Endothelial cell of umbilical vein (primary cell): ENCODE measurements around the gene SLC6A7. TPM values are rescaled to one million over a fixed set of nuclear protein-coding genes. Genes with fewer than 3 reads are reported as not detected.

ENCODE experiments used
- BruUV-seq: library from RNA; stranded (reverse); fragments of 400-500 nt; replicated peaks from 2 replicates; lab custom pipeline; 2021; lab: Mats Ljungman, UMichigan
- CTCF ChIA-PET: fragments of 300-600, 350-600 bp; sonication (Branson Sonifier 250); formaldehyde crosslinking; loops from one replicate; lab custom pipeline; 2021; ENCODE audit warnings: antibody characterized with exemption, inconsistent platforms; lab: Charles Lee
- POLR2A ChIA-PET: fragments of 300-600, 350-600 bp; sonication (Branson Sonifier 250); formaldehyde crosslinking; loops from one replicate; lab custom pipeline; 2021; ENCODE audit warnings: antibody characterized with exemption, inconsistent platforms; lab: Charles Lee
- DNase-seq: peaks from one replicate; pipeline ENCODE4 v3.0.0-alpha.2; 2011; ENCODE audit warnings: low read depth, low spot score
- FAIRE-seq: peaks from 2 replicates; lab custom pipeline; 2011; peaks lifted over from hg19 to GRCh38; lab: Jason Lieb, UNC
- H2AFZ ChIP-seq: 2 replicates; pipeline ENCODE4 v1.6.0; 2012; ENCODE audit warnings: low read depth, low read length, control low read depth, inconsistent platforms
- H3K27ac ChIP-seq: 2 replicates; pipeline ENCODE4 v1.5.1; 2011; ENCODE audit warnings: low read depth, mild to moderate bottlenecking, control low read depth, low read length, moderate library complexity; ENCODE audit not compliant: insufficient read depth
- H3K27me3 ChIP-seq, 2 experiments: 2 replicates each; pipeline versions ENCODE4 v1.6.0 to v1.6.1; 2011; ENCODE audit warnings: low read length in 2 of 2, mixed read lengths in 1 of 2; ENCODE audit not compliant: control insufficient read depth in 2 of 2, insufficient read depth in 2 of 2
- H3K36me3 ChIP-seq, 2 experiments: 2 replicates in 1 of 2; 3 replicates in 1 of 2; pipeline ENCODE4 v1.5.1; 2011; ENCODE audit warnings: low read length in 2 of 2, mild to moderate bottlenecking in 1 of 2, moderate library complexity in 1 of 2; ENCODE audit not compliant: control insufficient read depth in 2 of 2, insufficient read depth in 2 of 2; ENCODE audit errors: extremely low read depth in 1 of 2
- H3K4me1 ChIP-seq: 3 replicates; pipeline ENCODE4 v1.5.1; 2011; ENCODE audit warnings: mild to moderate bottlenecking, low read length; ENCODE audit not compliant: control insufficient read depth, insufficient read depth; ENCODE audit errors: extremely low read depth
- H3K4me2 ChIP-seq: 2 replicates; pipeline ENCODE4 v1.6.1; 2011; ENCODE audit warnings: low read length, control low read depth, mixed read lengths; ENCODE audit not compliant: insufficient read depth
- H3K4me3 ChIP-seq, 3 experiments: fragments of 200-600 bp in 1 of 3; sonication (generic), shearing (Covaris generic) in 1 of 3; replicated peaks in 1 of 3; 2 replicates each; pipeline ENCODE4 v1.5.1; 2011 to 2016; ENCODE audit warnings: control low read depth in 3 of 3, low read length in 3 of 3, mild to moderate bottlenecking in 2 of 3, inconsistent platforms in 1 of 3, low read depth in 1 of 3, moderate library complexity in 1 of 3; ENCODE audit not compliant: insufficient read depth in 1 of 3
- H3K79me2 ChIP-seq: 2 replicates; pipeline ENCODE4 v1.6.0; 2012; ENCODE audit warnings: low read length, inconsistent platforms; ENCODE audit not compliant: control insufficient read depth, insufficient read depth
- H3K9ac ChIP-seq: replicated peaks from 2 replicates; pipeline ENCODE3; 2011; ENCODE audit warnings: low read length, control low read depth; ENCODE audit not compliant: insufficient read depth; ENCODE audit errors: extremely low read depth
- H3K9me1 ChIP-seq: replicated peaks from 3 replicates; pipeline ENCODE4 v1.6.0; 2011; ENCODE audit warnings: mild to moderate bottlenecking, low read length; ENCODE audit not compliant: control insufficient read depth, insufficient read depth; ENCODE audit errors: extremely low read depth
- H3K9me3 ChIP-seq: replicated peaks from 2 replicates; pipeline ENCODE4 v1.5.1; 2012; ENCODE audit warnings: low read length, inconsistent platforms; ENCODE audit not compliant: control insufficient read depth, insufficient read depth
- H4K20me1 ChIP-seq: replicated peaks from 2 replicates; pipeline ENCODE3; 2011; ENCODE audit warnings: mild to moderate bottlenecking, low read length; ENCODE audit not compliant: control insufficient read depth, insufficient read depth; ENCODE audit errors: extremely low read depth
- CTCF ChIP-seq, 2 donors: IDR thresholded peaks; 1 replicate in 1 of 2; 2 replicates in 1 of 2; pipeline ENCODE4 v1.5.1; 2011; ENCODE audit warnings: low read length in 2 of 2, mild to moderate bottlenecking in 2 of 2, moderate library complexity in 2 of 2, control low read depth in 1 of 2, inconsistent platforms in 1 of 2, low read depth in 1 of 2; ENCODE audit not compliant: insufficient read depth in 1 of 2; ENCODE audit errors: extremely low read depth in 1 of 2
- EZH2 ChIP-seq: IDR thresholded peaks from 2 replicates; pipeline ENCODE4 v1.6.1; 2012; ENCODE audit warnings: borderline replicate concordance, low read depth, mild to moderate bottlenecking, moderate library complexity, low read length, inconsistent platforms; ENCODE audit not compliant: severe bottlenecking
- FOS ChIP-seq: IDR thresholded peaks from 2 replicates; pipeline ENCODE4 v1.6.1; 2011; ENCODE audit warnings: mild to moderate bottlenecking, low read length, moderate library complexity, borderline replicate concordance; ENCODE audit not compliant: insufficient read depth
- GATA2 ChIP-seq: IDR thresholded peaks from 2 replicates; pipeline ENCODE4 v1.7.0; 2011; ENCODE audit warnings: low read depth, mild to moderate bottlenecking, moderate library complexity, mixed read lengths, low read length; ENCODE audit not compliant: insufficient read length, insufficient read depth
- JUN ChIP-seq: IDR thresholded peaks from 2 replicates; pipeline ENCODE4 v1.6.1; 2011; ENCODE audit warnings: borderline replicate concordance, low read depth; ENCODE audit not compliant: insufficient read length, insufficient read depth
- MYC ChIP-seq: IDR thresholded peaks from one replicate; pipeline ENCODE4 v1.6.1; 2011; ENCODE audit warnings: mild to moderate bottlenecking, low read depth, low read length
- POLR2A ChIP-seq: IDR thresholded peaks from 2 replicates; pipeline ENCODE4 v1.6.1; 2012; ENCODE audit warnings: low read depth, mild to moderate bottlenecking, control low read depth, low read length
- POLR2AphosphoS5 ChIP-seq: IDR thresholded peaks from 2 replicates; pipeline ENCODE4 v1.6.1; 2012; ENCODE audit warnings: low read depth, mild to moderate bottlenecking, control low read depth, low read length, moderate library complexity; ENCODE audit not compliant: insufficient read depth
- dilution Hi-C: fragments of 300-500 bp; cut with MboI; formaldehyde crosslinking; loops from one replicate; pipeline ENCODE4 v1.15.0; 2019; ENCODE audit warnings: low sequenced_read_pairs; ENCODE audit not compliant: extremely low pct_ligation_motif_present
- intact Hi-C: fragments of 100-400 bp; cut with micrococcal nuclease; formaldehyde crosslinking; loops from one replicate; pipeline ENCODE4 v1.10.0; 2022
- polyA plus RNA-seq, 4 experiments: library from polyadenylated mRNA; depleted of rRNA in 3 of 4; stranded (reverse) in 3 of 4; unstranded in 1 of 4; fragments of >200 nt; gene quantifications; 2 replicates each; pipeline versions ENCODE4 v1.2.1 to v1.2.3, GENCODE V29; 2011 to 2012; ENCODE audit warnings: missing spikeins in 1 of 4
- total RNA-seq: library from RNA; stranded (reverse); gene quantifications from 2 replicates; pipeline ENCODE4 v1.2.3, GENCODE V29; 2021
- TF ChIP-seq, protein P1 (sequence below): IDR thresholded peaks from 2 replicates; pipeline ENCODE4 v1.6.1; 2011; ENCODE audit not compliant: insufficient read depth, insufficient read length

Gene SLC6A7
- total and polyA plus RNA-seq, 2 donors (not counting 3 experiments of a cell fraction or from before 2014, with no cell fraction given): not detected

DNA sequence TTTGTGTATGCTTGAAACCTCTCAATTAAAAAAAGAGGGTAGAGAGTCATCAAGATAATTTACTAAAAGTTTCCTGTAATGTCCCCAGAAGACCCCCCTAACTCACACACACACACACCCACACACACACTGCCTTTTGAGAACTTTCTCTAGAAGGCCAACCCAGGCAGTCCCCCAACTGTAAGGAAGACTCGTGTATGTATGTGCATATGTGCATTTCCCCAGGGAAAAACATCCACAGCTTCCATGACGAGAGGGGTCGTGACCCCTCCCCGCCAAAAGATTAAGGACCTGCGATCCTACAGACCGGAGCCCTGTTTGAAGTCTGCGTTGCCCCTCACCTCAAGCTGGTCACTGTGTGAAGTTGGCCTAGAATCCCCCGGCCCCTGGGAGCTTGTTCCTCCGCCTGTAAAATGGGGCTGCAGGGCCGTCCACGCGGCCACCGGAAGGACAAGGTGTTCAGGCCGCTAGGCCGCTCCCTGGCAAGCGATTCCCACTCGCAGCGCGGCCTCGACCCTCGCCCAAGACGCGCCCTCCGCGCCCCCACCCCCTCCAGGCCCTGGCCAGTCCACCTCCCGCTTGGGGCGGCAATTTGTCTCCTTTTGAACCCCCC lies 23.7 kb upstream of the SLC6A7 start:
- TF ChIP-seq FOS (no peak), MYC (no peak), EZH2 (no peak), GATA2 (no peak), POLR2A (no peak), JUN (no peak), CTCF (IDR thresholded peaks at IDR 0.05; ENCODE audit: extremely low read depth in 1 of 2, insufficient read depth in 1 of 2, low read depth in 1 of 2, low read length in 2 of 2) (no peak), POLR2AphosphoS5 (no peak)
- TF ChIP-seq, protein P1, sequence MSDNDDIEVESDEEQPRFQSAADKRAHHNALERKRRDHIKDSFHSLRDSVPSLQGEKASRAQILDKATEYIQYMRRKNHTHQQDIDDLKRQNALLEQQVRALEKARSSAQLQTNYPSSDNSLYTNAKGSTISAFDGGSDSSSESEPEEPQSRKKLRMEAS: no peak
- CTCF ChIA-PET: interaction anchor here (0.9 to 1.4 kb wide), 2 partner anchors 26 to 52 kb away, joined by 3 read pairs; no protein-coding TSS in a partner anchor
- no peak overlapping the region for H3K4me3 ChIP-seq
- H3K9ac ChIP-seq: no peak overlapping the region
- H3K27me3 ChIP-seq: peaks cover 40 to 41% of the 10 kb centered on the region in 2 experiments
- intact Hi-C loops (no loop called here), dilution Hi-C loops (no loop called here)
- H3K79me2 ChIP-seq: no peaks in the 10 kb centered on the region
- H3K4me1 ChIP-seq: no peaks in the 10 kb centered on the region
- FAIRE-seq (no peak), DNase-seq (no peak)
- no peaks in the 10 kb centered on the region for H4K20me1 ChIP-seq
- H3K9me1 ChIP-seq: no peaks in the 10 kb centered on the region
- no peaks in the 10 kb centered on the region for H3K9me3 ChIP-seq
- H3K27ac ChIP-seq: no peak overlapping the region
- POLR2A ChIA-PET: no interaction called here
- BruUV-seq: no TSS peak
- H3K36me3 ChIP-seq: no peaks in the 10 kb centered on the region
- no peak overlapping the region for H2AFZ ChIP-seq
- no peak overlapping the region for H3K4me2 ChIP-seq
